Thoracic aorta (tissue), 2 donors: ENCODE data around the gene CELF4. TPM values are rescaled to one million over a fixed set of nuclear protein-coding genes. Genes with fewer than 3 reads are reported as not detected.

Experiments
- ATAC-seq: fragments of 150-250 bp; one replicate; pipeline ENCODE4 v1.8.0; 2017; ENCODE audit warnings: low read depth; ENCODE audit not compliant: insufficient number of reproducible peaks, low FRiP score
- DNase-seq: peaks from one replicate; pipeline ENCODE4 v3.0.0-alpha.2; 2020; ENCODE audit warnings: low spot score
- H3K27ac ChIP-seq, 2 donors: fragments of 200-600 bp; sonication (generic); 1 replicate in 1 of 2; 2 replicates in 1 of 2; pipeline ENCODE4 v1.5.1; 2016; ENCODE audit warnings: mild to moderate bottlenecking in 2 of 2, moderate library complexity in 2 of 2
- H3K27me3 ChIP-seq: fragments of 200-600 bp; sonication (generic); replicated peaks from 2 replicates; pipeline ENCODE4 v1.6.0; 2016; ENCODE audit warnings: mild to moderate bottlenecking; ENCODE audit not compliant: insufficient read depth
- H3K36me3 ChIP-seq: fragments of 200-600 bp; sonication (generic); one replicate; pipeline ENCODE4 v1.5.1; 2016
- H3K4me1 ChIP-seq, 2 donors: fragments of 200-600 bp; sonication (generic); 1 replicate in 1 of 2; 2 replicates in 1 of 2; pipeline versions ENCODE4 v1.5.1 to v1.6.0; 2016; ENCODE audit warnings: low read depth in 2 of 2, mild to moderate bottlenecking in 1 of 2; ENCODE audit not compliant: control insufficient read depth in 1 of 2
- H3K4me3 ChIP-seq: fragments of 200-600 bp; sonication (generic); 2 replicates; pipeline ENCODE4 v1.5.1; 2016; ENCODE audit warnings: mild to moderate bottlenecking
- H3K9me3 ChIP-seq: fragments of 200-600 bp; sonication (generic); 2 replicates; pipeline ENCODE4 v1.5.1; 2016
- CTCF ChIP-seq: fragments of 200-600 bp; sonication (generic); IDR thresholded peaks from one replicate; pipeline ENCODE4 v1.5.1; 2019; ENCODE audit warnings: antibody characterized with exemption
- total RNA-seq, 2 donors: library from RNA; depleted of rRNA; stranded (reverse); fragments of >200 nt; gene quantifications; one replicate each; pipeline versions ENCODE4 v1.1.0 to v1.2.3, GENCODE V29; 2016

CELF4 gene
- total RNA-seq, 2 donors from 2014 or later = not detected

GRCh38 chr18:37297106-37297505 is 268.5 kb downstream of the CELF4 start:
- Histone ChIP-seq H3K4me1 (peaks cover 3 to 13% of the 10 kb centered on the region in 2 donors), H3K27ac (no peak overlapping the region), H3K27me3 (no peaks in the 10 kb centered on the region), H3K9me3 (no peaks in the 10 kb centered on the region), H3K4me3 (no peak overlapping the region), H3K36me3 (no peaks in the 10 kb centered on the region)
- ATAC-seq (no peak), DNase-seq (no peak)
- TF ChIP-seq CTCF = no peak

- no peak for ATAC-seq
- no peaks in the 10 kb centered on the region for H3K9me3 ChIP-seq
- H3K4me3 ChIP-seq = no peak overlapping the region
- no peak for DNase-seq
- no peaks in the 10 kb centered on the region for H3K36me3 ChIP-seq
- H3K27me3 ChIP-seq = no peaks in the 10 kb centered on the region
- no peak overlapping the region for H3K27ac ChIP-seq
- TF ChIP-seq CTCF = no peak
- H3K4me1 ChIP-seq = peaks cover 3 to 10% of the 10 kb centered on the region in 2 donors
Measured at GRCh38 chr18:37294951-37295350, 270.6 kb downstream of the CELF4 start.

- H3K4me1 ChIP-seq = no peaks in the 10 kb centered on the region
- H3K4me3 ChIP-seq = no peak overlapping the region
- DNase-seq (no peak), ATAC-seq (no peak)
- no peak overlapping the region for H3K27ac ChIP-seq
- no peaks in the 10 kb centered on the region for H3K27me3 ChIP-seq
- TF ChIP-seq CTCF = no peak
- no peaks in the 10 kb centered on the region for H3K36me3 ChIP-seq
- no peaks in the 10 kb centered on the region for H3K9me3 ChIP-seq
Measured at GRCh38 chr18:37293359-37293758, 272.2 kb downstream of the CELF4 start.

GRCh38 chr18:37289423-37289822 is 276.2 kb downstream of the CELF4 start:
- no peak overlapping the region for H3K4me3 ChIP-seq
- ATAC-seq = no peak
- H3K27me3 ChIP-seq = no peaks in the 10 kb centered on the region
- TF ChIP-seq CTCF = no peak
- H3K36me3 ChIP-seq = no peaks in the 10 kb centered on the region
- H3K9me3 ChIP-seq = no peaks in the 10 kb centered on the region
- DNase-seq = no peak
- H3K27ac ChIP-seq = no peak overlapping the region
- H3K4me1 ChIP-seq = no peaks in the 10 kb centered on the region

GRCh38 chr18:37287601-37288000 is 278.0 kb downstream of the CELF4 start:
- ATAC-seq (no peak), DNase-seq (no peak)
- H3K4me1 ChIP-seq = no peaks in the 10 kb centered on the region
- no peaks in the 10 kb centered on the region for H3K27me3 ChIP-seq
- H3K27ac ChIP-seq = no peak overlapping the region
- no peaks in the 10 kb centered on the region for H3K36me3 ChIP-seq
- H3K4me3 ChIP-seq = no peak overlapping the region
- no peaks in the 10 kb centered on the region for H3K9me3 ChIP-seq
- no peak for TF ChIP-seq CTCF
